Right lobe of liver (tissue), 4 donors: ENCODE results near the gene ADORA1.

ENCODE experiments used
- CTCF ChIP-seq, 4 donors: fragments of 200-600 bp in 3 of 4; fragments of 450-650 bp in 1 of 4; IDR thresholded peaks; one replicate each; pipeline versions ENCODE4 v1.5.1 to v1.8.0; 2016 to 2022; ENCODE audit warnings: antibody characterized with exemption in 4 of 4, mild to moderate bottlenecking in 2 of 4
- POLR2A ChIP-seq: fragments of 450-650 bp; IDR thresholded peaks from one replicate; pipeline ENCODE4 v1.6.1; 2017; ENCODE audit warnings: antibody characterized with exemption, mild to moderate bottlenecking
- donor health status: DM: no; HTN: no; CAD: no.
- donor health status: DM: no; HTN: no; CAD: no.
- donor health status: DM: no; HTN: yes; CAD: no.

GRCh38 chr1:203211812-203212211 is 84.3 kb downstream of the ADORA1 start:
- TF ChIP-seq CTCF (IDR thresholded peaks at IDR 0.05) = no peak
- TF ChIP-seq POLR2A = no peak
